Measurements from ENCODE around the gene ZDHHC16.
"Not testable (repeated sequence)": the region's sequence is repeated elsewhere in the genome, so short reads cannot be mapped to it uniquely, and the experiment has no call there.

The ZDHHC16 gene

GRCh38 chr10:97445722-97446639 is at the start of gene ZDHHC16, which contains the start of gene EXOSC1:
Gene ZDHHC16 (plus strand): TSS chr10:97446175. CDS start chr10:97451676, 5,501 bp downstream.
Gene EXOSC1 (minus strand): TSS chr10:97446006. CDS start chr10:97445985, 21 bp downstream.
- peak; percentile 72 to 85 for DNase-seq (ENCODE audit: low read depth in 1 of 2, low spot score in 1 of 2)

DNA sequence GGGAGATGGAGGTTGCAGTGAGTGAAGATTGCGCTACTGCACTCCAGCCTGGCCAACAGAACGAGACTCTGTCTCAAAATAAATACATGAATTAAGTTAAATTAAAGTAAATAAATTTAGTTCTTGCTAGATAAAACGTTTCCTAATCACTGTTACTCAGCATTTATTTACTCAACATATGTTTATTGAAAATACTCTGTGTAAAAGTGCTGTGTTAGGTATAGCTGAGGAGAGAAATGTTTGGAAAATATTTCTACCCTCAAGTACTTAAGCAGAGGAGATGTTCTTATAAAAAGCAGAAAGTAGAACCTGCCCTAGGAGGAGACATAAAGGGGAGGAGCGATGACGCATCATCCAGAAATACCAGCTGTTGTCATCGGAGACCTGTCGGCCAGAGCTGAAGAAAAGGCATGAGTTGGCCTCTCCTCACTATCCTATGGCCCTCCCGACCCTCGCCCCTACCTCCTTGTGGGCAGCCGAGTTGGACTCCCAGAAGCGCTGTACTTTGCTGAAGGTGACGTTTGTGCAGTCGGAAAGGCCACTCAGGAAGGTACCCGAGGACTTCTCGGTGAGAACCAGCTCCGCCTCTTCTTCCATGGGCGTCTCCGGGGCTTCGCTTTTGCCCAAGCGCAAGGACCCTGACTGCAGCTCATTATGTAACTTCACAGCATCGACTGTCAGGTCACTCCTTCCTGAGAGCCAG is 46.0 kb upstream of the ZDHHC16 start:
- no peak for DNase-seq (ENCODE audit: low read depth in 1 of 2, low spot score in 1 of 2)

DNA sequence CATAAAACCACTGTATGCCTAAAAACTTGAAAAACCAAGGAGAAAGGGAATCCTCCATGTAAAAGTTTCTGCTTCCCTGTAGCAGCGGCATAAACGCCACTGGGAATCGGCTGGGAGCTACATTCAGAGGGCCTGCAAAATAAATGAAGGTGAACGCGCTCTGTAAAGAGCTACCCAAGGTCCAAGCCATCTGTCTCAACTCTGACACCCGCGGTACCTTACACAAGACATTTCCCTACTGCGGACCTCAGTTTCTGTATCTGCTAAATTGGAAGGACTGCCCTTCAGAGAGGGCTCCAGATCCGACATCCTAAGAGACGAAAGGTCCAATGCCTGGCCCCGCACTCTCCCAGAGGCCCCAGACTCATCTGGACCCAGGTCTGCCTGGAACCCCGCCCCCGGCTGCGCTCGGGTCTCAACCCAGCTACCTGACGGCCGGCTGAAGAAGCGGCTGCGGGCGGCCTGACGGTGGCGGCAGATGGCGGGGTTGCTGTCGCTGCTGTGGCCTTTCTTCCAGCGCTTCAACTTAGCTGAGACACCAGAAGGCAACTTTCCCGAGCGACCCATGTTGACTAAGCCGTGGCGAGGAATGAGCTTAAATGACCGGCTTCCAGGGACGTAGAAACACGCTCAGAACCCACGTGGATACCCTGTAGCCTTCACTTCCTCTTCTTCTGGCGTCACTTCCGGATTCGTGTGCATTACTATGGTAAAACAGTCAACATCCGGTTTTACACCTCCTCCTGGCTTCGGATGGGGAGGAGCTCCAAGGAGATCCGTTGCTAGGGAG is 45.1 kb upstream of the ZDHHC16 start, which contains the start of gene RRP12:
Gene RRP12 (minus strand): TSS at position 676 of the 790 bp plus-strand sequence. CDS start 109 bp downstream, at position 567.
- peak; percentile 37 to 64 for DNase-seq (ENCODE audit: low read depth in 1 of 2, low spot score in 1 of 2)

- DNase-seq (ENCODE audit: low read depth in 1 of 2, low spot score in 1 of 2), result no peak
Observed at GRCh38 chr10:97401455-97401919, 44.5 kb upstream of the ZDHHC16 start.

GRCh38 chr10:97404044-97404443 is 41.9 kb upstream of the ZDHHC16 start:
- DNase-seq (ENCODE audit: low read depth in 1 of 2, low spot score in 1 of 2), result no peak

- DNase-seq (ENCODE audit: low read depth in 1 of 2, low spot score in 1 of 2), result no peak
Observed at GRCh38 chr10:97406064-97406463, 39.9 kb upstream of the ZDHHC16 start.

- DNase-seq (ENCODE audit: low read depth in 1 of 2, low spot score in 1 of 2), result not testable (repeated sequence)
Observed at GRCh38 chr10:97406483-97406882, 39.5 kb upstream of the ZDHHC16 start.

GRCh38 chr10:97407211-97407951 is 38.6 kb upstream of the ZDHHC16 start:
- peak; percentile 35 to 45 for DNase-seq (ENCODE audit: low read depth in 1 of 2, low spot score in 1 of 2)

GRCh38 chr10:97407952-97408248 is 38.1 kb upstream of the ZDHHC16 start:
- no peak for DNase-seq (ENCODE audit: low read depth in 1 of 2, low spot score in 1 of 2)

- no peak for DNase-seq (ENCODE audit: low read depth in 1 of 2, low spot score in 1 of 2)
Observed at GRCh38 chr10:97408496-97408992, 37.4 kb upstream of the ZDHHC16 start.

- DNase-seq (ENCODE audit: low read depth in 1 of 2, low spot score in 1 of 2), result no peak
Observed at GRCh38 chr10:97411406-97411805, 34.6 kb upstream of the ZDHHC16 start.

GRCh38 chr10:97412891-97413304 is 33.1 kb upstream of the ZDHHC16 start:
- DNase-seq (ENCODE audit: low read depth in 1 of 2, low spot score in 1 of 2), result peak in 1 of 2 donors; percentile 34

- no peak for DNase-seq (ENCODE audit: low read depth in 1 of 2, low spot score in 1 of 2)
Observed at GRCh38 chr10:97416565-97416964, 29.4 kb upstream of the ZDHHC16 start.

GRCh38 chr10:97423757-97424098 is 22.2 kb upstream of the ZDHHC16 start:
- not testable (repeated sequence) for DNase-seq (ENCODE audit: low read depth in 1 of 2, low spot score in 1 of 2)

GRCh38 chr10:97425964-97426775 is 19.8 kb upstream of the ZDHHC16 start, which contains the start of gene PGAM1:
Gene PGAM1 (plus strand): TSS chr10:97426191. CDS start chr10:97426308, 117 bp downstream.
- DNase-seq (ENCODE audit: low read depth in 1 of 2, low spot score in 1 of 2), result peak; percentile 83 to 95

- DNase-seq (ENCODE audit: low read depth in 1 of 2, low spot score in 1 of 2), result no peak
Observed at GRCh38 chr10:97426776-97427570, 19.0 kb upstream of the ZDHHC16 start.

DNA sequence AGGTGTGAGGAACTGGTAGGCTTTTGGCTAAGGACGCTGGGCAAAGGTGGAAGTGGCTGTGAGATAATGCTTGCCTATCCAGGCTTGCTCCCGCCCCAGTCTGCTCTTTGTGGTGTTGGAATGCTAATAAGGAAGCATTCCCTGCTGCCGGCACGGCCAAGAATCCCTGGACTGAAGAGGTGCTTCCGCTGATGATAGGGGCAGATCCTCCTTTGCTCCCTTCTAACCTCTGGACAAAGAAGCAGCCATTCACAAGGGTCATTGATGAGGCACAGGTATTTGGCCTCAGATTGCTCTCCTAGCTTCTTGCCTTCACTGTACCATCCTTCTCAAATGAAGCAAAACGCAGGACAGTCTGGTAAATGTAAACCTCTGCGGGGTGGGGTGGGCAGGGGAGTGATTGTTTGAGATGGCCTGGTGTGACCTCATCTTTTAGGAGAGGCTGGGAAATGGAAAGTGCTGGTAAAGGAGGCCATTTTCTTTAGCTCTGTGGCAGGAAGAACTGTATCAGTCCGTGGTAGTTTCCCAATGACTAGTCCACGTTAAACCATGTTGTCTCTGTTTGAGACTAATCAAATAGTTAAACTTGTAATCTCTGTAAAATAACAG is 18.3 kb upstream of the ZDHHC16 start:
- no peak for DNase-seq (ENCODE audit: low read depth in 1 of 2, low spot score in 1 of 2)

- DNase-seq (ENCODE audit: low read depth in 1 of 2, low spot score in 1 of 2), result no peak
Observed at GRCh38 chr10:97428572-97428981, 17.4 kb upstream of the ZDHHC16 start.
